GM23338 (cell line): ENCODE measurements around the gene PARP3. TPM values are rescaled to one million over a fixed set of nuclear protein-coding genes. Genes with fewer than 3 reads are reported as not detected.

ENCODE experiments used
- ATAC-seq: fragments of 200-7000 bp; cut with Tn5 transposase; 3 replicates; pipeline ENCODE4 v1.9.1; 2020
- DNase-seq: peaks from one replicate; pipeline ENCODE4 v3.0.0-alpha.2; 2015; ENCODE audit warnings: low spot score
- H2AFZ ChIP-seq: fragments of 200-600 bp; sonication (generic); 2 replicates; pipeline ENCODE4 v1.8.0; 2016; ENCODE audit warnings: antibody characterized with exemption, mild to moderate bottlenecking, moderate library complexity
- H3F3A ChIP-seq: fragments of 200-600 bp; sonication (generic); replicated peaks from 2 replicates; pipeline ENCODE4 v1.8.0; 2017; ENCODE audit warnings: antibody characterized with exemption, mixed run types, low read depth
- H3K27ac ChIP-seq: fragments of 200-600 bp; sonication (generic); 2 replicates; pipeline ENCODE4 v1.6.1; 2016; ENCODE audit warnings: low read depth
- H3K27me3 ChIP-seq: fragments of 200-600 bp; sonication (generic); 2 replicates; pipeline ENCODE4 v1.8.0; 2016; ENCODE audit warnings: mild to moderate bottlenecking, mixed run types, moderate library complexity; ENCODE audit not compliant: insufficient read depth
- H3K36me3 ChIP-seq: fragments of 200-600 bp; sonication (generic); 2 replicates; pipeline ENCODE4 v1.8.0; 2016; ENCODE audit warnings: mild to moderate bottlenecking; ENCODE audit not compliant: insufficient read depth
- H3K4me1 ChIP-seq: fragments of 200-600 bp; sonication (generic); 2 replicates; pipeline ENCODE4 v1.8.0; 2016; ENCODE audit warnings: mild to moderate bottlenecking, moderate library complexity; ENCODE audit not compliant: insufficient read depth
- H3K4me2 ChIP-seq: fragments of 200-600 bp; sonication (generic); 2 replicates; pipeline ENCODE4 v1.7.1; 2017; ENCODE audit warnings: mixed run types
- H3K4me3 ChIP-seq: fragments of 200-600 bp; sonication (generic); 2 replicates; pipeline ENCODE4 v1.6.1; 2016; ENCODE audit warnings: mixed run types
- H3K79me2 ChIP-seq: fragments of 200-600 bp; sonication (generic); replicated peaks from 2 replicates; pipeline ENCODE4 v1.8.0; 2017; ENCODE audit warnings: mild to moderate bottlenecking; ENCODE audit not compliant: insufficient read depth
- H3K9me2 ChIP-seq: fragments of 200-600 bp; sonication (generic); 2 replicates; pipeline ENCODE4 v1.8.0; 2017; ENCODE audit not compliant: insufficient read depth
- H4K20me1 ChIP-seq: fragments of 200-600 bp; sonication (generic); replicated peaks from 2 replicates; pipeline ENCODE4 v1.8.0; 2017; ENCODE audit warnings: mild to moderate bottlenecking; ENCODE audit not compliant: insufficient read depth
- H3K27ac Mint-ChIP-seq: 2 replicates; pipeline ENCODE4 v1.8.0; 2020; ENCODE audit warnings: inconsistent platforms, mild to moderate bottlenecking, moderate library complexity, mixed read lengths
- H3K27me3 Mint-ChIP-seq: 3 replicates; pipeline ENCODE4 v1.8.0; 2022; ENCODE audit warnings: low read depth, mild to moderate bottlenecking, moderate library complexity, mixed read lengths, inconsistent platforms; ENCODE audit not compliant: insufficient read depth, poor library complexity
- H3K36me3 Mint-ChIP-seq: 3 replicates; pipeline ENCODE4 v1.8.0; 2021; ENCODE audit warnings: low read depth, mild to moderate bottlenecking, inconsistent platforms, moderate library complexity, mixed read lengths
- H3K4me1 Mint-ChIP-seq: 3 replicates; pipeline ENCODE4 v1.8.0; 2020; ENCODE audit warnings: mild to moderate bottlenecking, inconsistent platforms, mixed read lengths
- H3K4me3 Mint-ChIP-seq: 3 replicates; pipeline ENCODE4 v1.8.0; 2021; ENCODE audit warnings: moderate library complexity, mild to moderate bottlenecking, inconsistent platforms, mixed read lengths
- H3K9me3 Mint-ChIP-seq: 3 replicates; pipeline ENCODE4 v1.8.0; 2020; ENCODE audit warnings: moderate library complexity, mild to moderate bottlenecking, inconsistent platforms, mixed read lengths
- CREB1 ChIP-seq: fragments of 250-450 bp; sonication (Bioruptor Pico); IDR thresholded peaks from 2 replicates; pipeline ENCODE4 v1.5.0; 2020; ENCODE audit warnings: low read depth, mild to moderate bottlenecking, moderate library complexity
- EZH2 ChIP-seq: fragments of 200-600 bp; sonication (generic); IDR thresholded peaks from one replicate; pipeline ENCODE4 v1.8.0; 2017; ENCODE audit warnings: antibody characterized with exemption, mild to moderate bottlenecking, low read depth; ENCODE audit not compliant: unreplicated experiment
- EZH2phosphoT487 ChIP-seq: fragments of 200-600 bp; sonication (generic); IDR thresholded peaks from one replicate; pipeline ENCODE4 v1.8.1; 2018; ENCODE audit warnings: antibody characterized with exemption; ENCODE audit not compliant: unreplicated experiment
- JUNB ChIP-seq: IDR thresholded peaks from one replicate; pipeline ENCODE4 v1.6.1; 2016; ENCODE audit warnings: antibody characterized with exemption; ENCODE audit not compliant: unreplicated experiment
- NANOG ChIP-seq: IDR thresholded peaks from 2 replicates; pipeline ENCODE4 v1.6.1; 2016; ENCODE audit warnings: antibody characterized with exemption, borderline replicate concordance
- POLR2AphosphoS5 ChIP-seq: IDR thresholded peaks from 2 replicates; pipeline ENCODE4 v1.6.1; 2016; ENCODE audit warnings: antibody characterized with exemption, low read depth
- STAT1 ChIP-seq: IDR thresholded peaks from one replicate; pipeline ENCODE4 v1.6.1; 2016; ENCODE audit warnings: antibody characterized with exemption; ENCODE audit not compliant: unreplicated experiment
- ZNF114 ChIP-seq: fragments of 250-450 bp; sonication (Bioruptor Pico); IDR thresholded peaks from 2 replicates; pipeline ENCODE4 v1.5.0; 2020; ENCODE audit warnings: mild to moderate bottlenecking, moderate library complexity
- polyA plus RNA-seq: library from polyadenylated mRNA; unstranded; fragments of >200 nt; fragmentation: Nextera tagmentation; extraction: Ambion mirVana; gene quantifications from 2 replicates; pipeline ENCODE4 v1.2.1, GENCODE V29; 2016
- total RNA-seq: library from RNA; depleted of rRNA; stranded (reverse); fragments of >200 nt; shearing (Covaris generic); gene quantifications from 2 replicates; pipeline ENCODE4 v1.2.3, GENCODE V29; 2014
- TF ChIP-seq, protein P1 (sequence below), 2 experiments: fragments of 200-600 bp in 1 of 2; sonication (generic) in 1 of 2; conservative IDR thresholded peaks; 2 replicates each; pipeline versions ENCODE4 v1.5.1 to v1.6.1; 2016 to 2017; ENCODE audit warnings: antibody characterized with exemption in 2 of 2, low read depth in 2 of 2, mild to moderate bottlenecking in 2 of 2, moderate library complexity in 1 of 2
- TF ChIP-seq, protein P2 (sequence below): fragments of 250-450 bp; sonication (Bioruptor Pico); IDR thresholded peaks from 2 replicates; pipeline ENCODE4 v1.5.0; 2020; ENCODE audit warnings: mild to moderate bottlenecking, moderate library complexity

PARP3 gene
- total and polyA plus RNA-seq, 2 experiments from 2014 or later, result 0.76 to 1.1 TPM

DNA sequence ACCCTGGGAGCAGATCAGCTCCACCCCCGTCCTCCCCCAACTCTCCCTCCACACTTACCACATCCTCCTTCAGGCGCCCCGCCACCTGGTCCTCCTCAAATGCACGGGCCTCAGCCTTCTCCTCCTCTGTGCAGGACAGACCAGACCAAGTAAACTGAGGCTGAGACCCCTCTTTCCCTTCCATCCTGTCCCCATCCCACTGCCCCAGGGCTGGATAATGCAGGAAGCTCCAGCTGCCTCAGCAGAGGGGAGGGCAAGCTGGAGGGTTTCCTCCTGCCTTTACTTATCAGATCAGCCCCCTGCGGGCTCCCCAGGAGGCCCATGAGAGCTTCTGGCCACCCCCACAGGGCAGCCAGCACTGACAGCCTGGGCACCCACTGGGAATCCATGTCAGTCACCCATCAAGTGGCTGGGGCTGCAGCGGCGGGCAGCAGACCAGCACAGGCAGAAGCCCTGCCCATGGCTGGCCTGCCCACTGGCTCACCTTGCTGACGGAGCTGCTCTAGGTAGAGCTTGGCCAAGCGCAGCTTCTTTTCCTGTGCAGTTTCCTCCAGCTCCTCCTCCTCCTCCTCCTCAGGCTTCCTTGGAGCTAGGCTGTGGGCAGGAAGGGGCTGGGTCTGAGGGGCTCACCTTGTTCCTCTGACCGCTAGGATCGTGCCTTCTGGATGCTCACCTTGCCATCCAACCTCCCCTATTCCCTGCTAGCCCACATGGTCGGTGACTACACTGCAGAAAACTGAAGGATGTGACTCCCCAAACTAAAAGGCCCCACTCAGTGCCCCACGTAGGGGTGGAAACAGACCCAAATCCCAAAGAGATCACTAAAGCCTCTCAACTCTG, 4.3 kb upstream of the PARP3 start:
- no peak for ATAC-seq
- no peak overlapping the region for H2AFZ ChIP-seq
- H3F3A ChIP-seq, result 0 out of 2 replicates have a peak, but pooled peaks cover 2% of the 10 kb centered on the region
- H4K20me1 ChIP-seq, result peaks cover 12% of the 10 kb centered on the region
- Mint-ChIP-seq H3K4me3 (no peak overlapping the region), H3K27ac (no peak overlapping the region), H3K36me3 (peaks cover 75% of the 10 kb centered on the region), H3K27me3 (peaks cover 11% of the 10 kb centered on the region), H3K4me1 (peaks cover 16% of the 10 kb centered on the region), H3K9me3 (no peaks in the 10 kb centered on the region)
- no peak overlapping the region for H3K4me3 ChIP-seq
- no peaks in the 10 kb centered on the region for H3K9me2 ChIP-seq
- H3K27ac ChIP-seq, result no peak overlapping the region
- no peak overlapping the region for H3K4me2 ChIP-seq
- no peaks in the 10 kb centered on the region for H3K27me3 ChIP-seq
- DNase-seq, result no peak
- TF ChIP-seq, protein P1, sequence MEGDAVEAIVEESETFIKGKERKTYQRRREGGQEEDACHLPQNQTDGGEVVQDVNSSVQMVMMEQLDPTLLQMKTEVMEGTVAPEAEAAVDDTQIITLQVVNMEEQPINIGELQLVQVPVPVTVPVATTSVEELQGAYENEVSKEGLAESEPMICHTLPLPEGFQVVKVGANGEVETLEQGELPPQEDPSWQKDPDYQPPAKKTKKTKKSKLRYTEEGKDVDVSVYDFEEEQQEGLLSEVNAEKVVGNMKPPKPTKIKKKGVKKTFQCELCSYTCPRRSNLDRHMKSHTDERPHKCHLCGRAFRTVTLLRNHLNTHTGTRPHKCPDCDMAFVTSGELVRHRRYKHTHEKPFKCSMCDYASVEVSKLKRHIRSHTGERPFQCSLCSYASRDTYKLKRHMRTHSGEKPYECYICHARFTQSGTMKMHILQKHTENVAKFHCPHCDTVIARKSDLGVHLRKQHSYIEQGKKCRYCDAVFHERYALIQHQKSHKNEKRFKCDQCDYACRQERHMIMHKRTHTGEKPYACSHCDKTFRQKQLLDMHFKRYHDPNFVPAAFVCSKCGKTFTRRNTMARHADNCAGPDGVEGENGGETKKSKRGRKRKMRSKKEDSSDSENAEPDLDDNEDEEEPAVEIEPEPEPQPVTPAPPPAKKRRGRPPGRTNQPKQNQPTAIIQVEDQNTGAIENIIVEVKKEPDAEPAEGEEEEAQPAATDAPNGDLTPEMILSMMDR (conservative IDR thresholded peaks at IDR 0.05; ENCODE audit: low read depth in 2 of 2), result no peak
- TF ChIP-seq NANOG (no peak), EZH2phosphoT487 (no peak), STAT1 (no peak), EZH2 (no peak), POLR2AphosphoS5 (no peak), ZNF114 (CRISPR knock-in tag) (no peak), JUNB (no peak), CREB1 (CRISPR knock-in tag) (no peak)
- TF ChIP-seq, protein P2, sequence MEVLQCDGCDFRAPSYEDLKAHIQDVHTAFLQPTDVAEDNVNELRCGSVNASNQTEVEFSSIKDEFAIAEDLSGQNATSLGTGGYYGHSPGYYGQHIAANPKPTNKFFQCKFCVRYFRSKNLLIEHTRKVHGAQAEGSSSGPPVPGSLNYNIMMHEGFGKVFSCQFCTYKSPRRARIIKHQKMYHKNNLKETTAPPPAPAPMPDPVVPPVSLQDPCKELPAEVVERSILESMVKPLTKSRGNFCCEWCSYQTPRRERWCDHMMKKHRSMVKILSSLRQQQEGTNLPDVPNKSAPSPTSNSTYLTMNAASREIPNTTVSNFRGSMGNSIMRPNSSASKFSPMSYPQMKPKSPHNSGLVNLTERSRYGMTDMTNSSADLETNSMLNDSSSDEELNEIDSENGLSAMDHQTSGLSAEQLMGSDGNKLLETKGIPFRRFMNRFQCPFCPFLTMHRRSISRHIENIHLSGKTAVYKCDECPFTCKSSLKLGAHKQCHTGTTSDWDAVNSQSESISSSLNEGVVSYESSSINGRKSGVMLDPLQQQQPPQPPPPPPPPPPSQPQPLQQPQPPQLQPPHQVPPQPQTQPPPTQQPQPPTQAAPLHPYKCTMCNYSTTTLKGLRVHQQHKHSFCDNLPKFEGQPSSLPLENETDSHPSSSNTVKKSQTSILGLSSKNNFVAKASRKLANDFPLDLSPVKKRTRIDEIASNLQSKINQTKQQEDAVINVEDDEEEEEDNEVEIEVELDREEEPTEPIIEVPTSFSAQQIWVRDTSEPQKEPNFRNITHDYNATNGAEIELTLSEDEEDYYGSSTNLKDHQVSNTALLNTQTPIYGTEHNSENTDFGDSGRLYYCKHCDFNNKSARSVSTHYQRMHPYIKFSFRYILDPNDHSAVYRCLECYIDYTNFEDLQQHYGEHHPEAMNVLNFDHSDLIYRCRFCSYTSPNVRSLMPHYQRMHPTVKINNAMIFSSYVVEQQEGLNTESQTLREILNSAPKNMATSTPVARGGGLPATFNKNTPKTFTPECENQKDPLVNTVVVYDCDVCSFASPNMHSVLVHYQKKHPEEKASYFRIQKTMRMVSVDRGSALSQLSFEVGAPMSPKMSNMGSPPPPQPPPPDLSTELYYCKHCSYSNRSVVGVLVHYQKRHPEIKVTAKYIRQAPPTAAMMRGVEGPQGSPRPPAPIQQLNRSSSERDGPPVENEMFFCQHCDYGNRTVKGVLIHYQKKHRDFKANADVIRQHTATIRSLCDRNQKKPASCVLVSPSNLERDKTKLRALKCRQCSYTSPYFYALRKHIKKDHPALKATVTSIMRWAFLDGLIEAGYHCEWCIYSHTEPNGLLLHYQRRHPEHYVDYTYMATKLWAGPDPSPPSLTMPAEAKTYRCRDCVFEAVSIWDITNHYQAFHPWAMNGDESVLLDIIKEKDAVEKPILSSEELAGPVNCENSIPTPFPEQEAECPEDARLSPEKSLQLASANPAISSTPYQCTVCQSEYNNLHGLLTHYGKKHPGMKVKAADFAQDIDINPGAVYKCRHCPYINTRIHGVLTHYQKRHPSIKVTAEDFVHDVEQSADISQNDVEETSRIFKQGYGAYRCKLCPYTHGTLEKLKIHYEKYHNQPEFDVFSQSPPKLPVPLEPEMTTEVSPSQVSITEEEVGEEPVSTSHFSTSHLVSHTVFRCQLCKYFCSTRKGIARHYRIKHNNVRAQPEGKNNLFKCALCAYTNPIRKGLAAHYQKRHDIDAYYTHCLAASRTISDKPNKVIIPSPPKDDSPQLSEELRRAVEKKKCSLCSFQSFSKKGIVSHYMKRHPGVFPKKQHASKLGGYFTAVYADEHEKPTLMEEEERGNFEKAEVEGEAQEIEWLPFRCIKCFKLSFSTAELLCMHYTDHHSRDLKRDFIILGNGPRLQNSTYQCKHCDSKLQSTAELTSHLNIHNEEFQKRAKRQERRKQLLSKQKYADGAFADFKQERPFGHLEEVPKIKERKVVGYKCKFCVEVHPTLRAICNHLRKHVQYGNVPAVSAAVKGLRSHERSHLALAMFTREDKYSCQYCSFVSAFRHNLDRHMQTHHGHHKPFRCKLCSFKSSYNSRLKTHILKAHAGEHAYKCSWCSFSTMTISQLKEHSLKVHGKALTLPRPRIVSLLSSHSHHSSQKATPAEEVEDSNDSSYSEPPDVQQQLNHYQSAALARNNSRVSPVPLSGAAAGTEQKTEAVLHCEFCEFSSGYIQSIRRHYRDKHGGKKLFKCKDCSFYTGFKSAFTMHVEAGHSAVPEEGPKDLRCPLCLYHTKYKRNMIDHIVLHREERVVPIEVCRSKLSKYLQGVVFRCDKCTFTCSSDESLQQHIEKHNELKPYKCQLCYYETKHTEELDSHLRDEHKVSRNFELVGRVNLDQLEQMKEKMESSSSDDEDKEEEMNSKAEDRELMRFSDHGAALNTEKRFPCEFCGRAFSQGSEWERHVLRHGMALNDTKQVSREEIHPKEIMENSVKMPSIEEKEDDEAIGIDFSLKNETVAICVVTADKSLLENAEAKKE (CRISPR knock-in tag), result no peak
- H3K4me1 ChIP-seq, result peaks cover 9% of the 10 kb centered on the region; the same call in 1 of the 2 replicates
- peaks cover 12% of the 10 kb centered on the region for H3K36me3 ChIP-seq
- H3K79me2 ChIP-seq, result peaks cover 25% of the 10 kb centered on the region
